Activated T-cell treated with anti-CD3 and anti-CD28 coated beads for 48 hours (primary cell): ENCODE data around the gene PRND.
"Not testable (repeated sequence)": the region's sequence is repeated elsewhere in the genome, so short reads cannot be mapped to it uniquely, and the experiment has no call there.

Source experiments
- DNase-seq: peaks from one replicate; pipeline ENCODE4 v3.0.0-alpha.2; 2020; ENCODE audit warnings: low read depth

The PRND gene

GRCh38 chr20:4737857-4738627 is 16.3 kb downstream of the PRND start:
- DNase-seq, result no peak

- DNase-seq, result peak; percentile 43
These were observed 19.2 kb downstream of the PRND start for GRCh38 chr20:4740774-4741431.

- no peak for DNase-seq
These were observed 27.1 kb downstream of the PRND start for GRCh38 chr20:4748847-4749246.

GRCh38 chr20:4749326-4749725 is 27.6 kb downstream of the PRND start:
- no peak for DNase-seq

- DNase-seq, result no peak
These were observed 28.7 kb downstream of the PRND start for GRCh38 chr20:4750381-4750780.

GRCh38 chr20:4759100-4759884 is 37.6 kb downstream of the PRND start:
- peak; percentile 35 for DNase-seq

GRCh38 chr20:4763261-4763660 is 41.6 kb downstream of the PRND start:
- DNase-seq, result no peak

- no peak for DNase-seq
These were observed 42.2 kb downstream of the PRND start for GRCh38 chr20:4763723-4764510.

GRCh38 chr20:4764805-4765204 is 43.1 kb downstream of the PRND start:
- DNase-seq, result no peak

- DNase-seq, result no peak
These were observed 44.0 kb downstream of the PRND start for GRCh38 chr20:4765681-4766080.

- DNase-seq, result no peak
These were observed 44.9 kb downstream of the PRND start for GRCh38 chr20:4766631-4767030.

GRCh38 chr20:4767084-4767483 is 45.4 kb downstream of the PRND start:
- DNase-seq, result no peak

GRCh38 chr20:4769328-4769727 is 47.6 kb downstream of the PRND start:
- no peak for DNase-seq

- DNase-seq, result no peak
These were observed 48.3 kb downstream of the PRND start for GRCh38 chr20:4770026-4770425.

- DNase-seq, result no peak
These were observed 49.3 kb downstream of the PRND start for GRCh38 chr20:4771004-4771403.

- DNase-seq, result no peak
These were observed 50.4 kb downstream of the PRND start for GRCh38 chr20:4772132-4772531.

- not testable (repeated sequence) for DNase-seq
These were observed 51.3 kb downstream of the PRND start for GRCh38 chr20:4773014-4773413.

GRCh38 chr20:4773736-4774135 is 52.0 kb downstream of the PRND start:
- no peak for DNase-seq

GRCh38 chr20:4774207-4774606 is 52.5 kb downstream of the PRND start:
- no peak for DNase-seq

GRCh38 chr20:4775322-4776078 is 53.8 kb downstream of the PRND start:
- no peak for DNase-seq

GRCh38 chr20:4776079-4776630 is 54.4 kb downstream of the PRND start:
- no peak for DNase-seq
